HepG2 (cell line): Measurements from ENCODE around the gene TPM3. TPM values are rescaled to one million over a fixed set of nuclear protein-coding genes. Genes with fewer than 3 reads are reported as not detected.

Experiments used
- ELF1 ChIP-seq: sonication (generic); formaldehyde crosslinking; IDR thresholded peaks from 2 replicates; pipeline ENCODE4 v1.4.0; 2020; ENCODE audit warnings: missing genetic modification reagents
- GABPB1 ChIP-seq: IDR thresholded peaks from 2 replicates; pipeline ENCODE4 v1.6.1; 2016; ENCODE audit warnings: mild to moderate bottlenecking, missing genetic modification reagents, moderate library complexity, missing compliant biosample characterization
- NFE2L2 ChIP-seq: fragments of 150-350 bp; IDR thresholded peaks from 2 replicates; pipeline ENCODE4 v1.6.1; 2014; ENCODE audit warnings: low read length
- ZFP1 ChIP-seq: IDR thresholded peaks from 2 replicates; pipeline ENCODE4 v1.6.1; 2016
- ZNF615 ChIP-seq: sonication (generic); formaldehyde crosslinking; IDR thresholded peaks from 2 replicates; pipeline ENCODE4 v1.5.0; 2020; ENCODE audit warnings: mild to moderate bottlenecking, missing genetic modification reagents, borderline replicate concordance
- polyA plus RNA-seq, 8 experiments: library from polyadenylated mRNA; depleted of rRNA in 3 of 8; stranded (reverse) in 7 of 8; unstranded in 1 of 8; fragments of >200 nt; fragmentation: Illumina TruSeq in 4 of 8; extraction: Trizol in 4 of 8; gene quantifications; 2 replicates each; pipeline versions ENCODE4 v1.2.1 to v1.2.3, GENCODE V29; 2011 to 2016; ENCODE audit warnings: low read depth in 4 of 8, missing spikeins in 1 of 8, mixed read lengths in 1 of 8; ENCODE audit not compliant: insufficient read depth in 1 of 8
- total RNA-seq, 5 experiments: library from RNA; depleted of rRNA; stranded (reverse); fragments of >200 nt; fragmentation: Illumina TruSeq; extraction: Trizol; gene quantifications; 2 replicates each; pipeline ENCODE4 v1.2.3, GENCODE V29; 2016; ENCODE audit warnings: low read depth in 1 of 5
- TF ChIP-seq, protein P1 (sequence below): sonication (generic); formaldehyde crosslinking; IDR thresholded peaks from 2 replicates; pipeline ENCODE4 v1.4.0; 2020; ENCODE audit warnings: missing genetic modification reagents, borderline replicate concordance
- TF ChIP-seq, protein P2 (sequence below): sonication (generic); formaldehyde crosslinking; IDR thresholded peaks from 2 replicates; pipeline ENCODE4 v1.8.0; 2022; ENCODE audit warnings: mild to moderate bottlenecking, missing genetic modification reagents
- TF ChIP-seq, protein P3 (sequence below): IDR thresholded peaks from 2 replicates; pipeline ENCODE4 v1.6.1; 2012; ENCODE audit warnings: inconsistent platforms
- TF ChIP-seq, protein P4 (sequence below): sonication (generic); formaldehyde crosslinking; IDR thresholded peaks from 2 replicates; pipeline ENCODE4 v1.5.0; 2020; ENCODE audit warnings: missing genetic modification reagents
- TF ChIP-seq, protein P5 (sequence below): sonication (generic); formaldehyde crosslinking; IDR thresholded peaks from 2 replicates; pipeline ENCODE4 v1.5.0; 2020; ENCODE audit warnings: mild to moderate bottlenecking, missing genetic modification reagents, borderline replicate concordance
- TF ChIP-seq, protein P6 (sequence below): sonication (generic); formaldehyde crosslinking; IDR thresholded peaks from 2 replicates; pipeline ENCODE4 v1.4.0; 2020; ENCODE audit warnings: mild to moderate bottlenecking, missing genetic modification reagents

TPM3 gene
- total and polyA plus RNA-seq, 2 of the 13 experiments (the other 11 are each of a cell fraction or from before 2014, with no cell fraction given), result 160 to 307 TPM

DNA sequence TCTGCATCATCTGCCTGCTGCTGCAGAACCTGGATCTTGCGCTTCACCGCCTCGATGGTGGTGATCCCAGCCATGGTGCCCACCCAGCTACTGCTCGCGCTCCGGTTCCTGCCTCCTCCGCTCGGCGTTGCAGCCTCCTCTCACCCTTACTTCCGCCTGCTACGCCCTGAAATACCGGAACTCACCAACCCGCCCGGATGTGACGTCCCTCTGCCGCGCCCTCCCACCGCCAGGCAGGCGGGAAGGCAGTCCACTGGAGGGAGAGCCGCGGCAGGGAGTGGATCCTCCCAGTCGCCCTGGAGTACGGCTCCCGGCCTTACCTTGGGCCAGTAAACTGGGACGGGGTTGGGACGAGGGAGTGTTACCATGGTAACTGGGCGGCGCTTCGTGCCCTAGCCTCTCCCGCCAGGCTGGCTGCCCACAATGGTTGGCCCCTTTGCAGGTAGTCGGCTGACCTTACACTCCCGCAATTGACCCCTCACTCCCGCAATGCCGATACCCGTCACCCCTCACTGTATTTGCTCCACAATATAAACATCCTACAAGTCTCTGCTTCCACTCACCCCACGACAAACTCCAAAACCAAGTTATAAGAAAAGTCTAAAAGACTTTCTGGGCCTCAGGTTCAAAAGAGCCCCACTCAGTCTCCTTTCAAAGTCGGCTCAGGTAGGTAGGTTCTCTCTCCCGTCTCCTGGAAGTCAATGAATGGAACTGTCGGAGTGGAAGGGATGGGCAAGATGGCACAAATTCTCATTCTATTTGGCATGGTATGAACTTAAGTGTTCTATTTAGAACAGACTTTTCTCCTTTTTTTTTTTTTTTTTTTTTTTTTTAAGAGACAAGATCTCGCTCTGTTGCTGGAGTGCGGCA lies 8.6 kb downstream of the TPM3 start (continued):
- peak; percentile 99 for TF ChIP-seq GABPB1 (CRISPR knock-in tag)
- TF ChIP-seq NFE2L2, result no peak
- TF ChIP-seq, protein P1, sequence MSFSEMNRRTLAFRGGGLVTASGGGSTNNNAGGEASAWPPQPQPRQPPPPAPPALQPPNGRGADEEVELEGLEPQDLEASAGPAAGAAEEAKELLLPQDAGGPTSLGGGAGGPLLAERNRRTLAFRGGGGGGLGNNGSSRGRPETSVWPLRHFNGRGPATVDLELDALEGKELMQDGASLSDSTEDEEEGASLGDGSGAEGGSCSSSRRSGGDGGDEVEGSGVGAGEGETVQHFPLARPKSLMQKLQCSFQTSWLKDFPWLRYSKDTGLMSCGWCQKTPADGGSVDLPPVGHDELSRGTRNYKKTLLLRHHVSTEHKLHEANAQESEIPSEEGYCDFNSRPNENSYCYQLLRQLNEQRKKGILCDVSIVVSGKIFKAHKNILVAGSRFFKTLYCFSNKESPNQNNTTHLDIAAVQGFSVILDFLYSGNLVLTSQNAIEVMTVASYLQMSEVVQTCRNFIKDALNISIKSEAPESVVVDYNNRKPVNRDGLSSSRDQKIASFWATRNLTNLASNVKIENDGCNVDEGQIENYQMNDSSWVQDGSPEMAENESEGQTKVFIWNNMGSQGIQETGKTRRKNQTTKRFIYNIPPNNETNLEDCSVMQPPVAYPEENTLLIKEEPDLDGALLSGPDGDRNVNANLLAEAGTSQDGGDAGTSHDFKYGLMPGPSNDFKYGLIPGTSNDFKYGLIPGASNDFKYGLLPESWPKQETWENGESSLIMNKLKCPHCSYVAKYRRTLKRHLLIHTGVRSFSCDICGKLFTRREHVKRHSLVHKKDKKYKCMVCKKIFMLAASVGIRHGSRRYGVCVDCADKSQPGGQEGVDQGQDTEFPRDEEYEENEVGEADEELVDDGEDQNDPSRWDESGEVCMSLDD, result no peak
- TF ChIP-seq ELF1 (CRISPR knock-in tag), result peak; percentile 98
- TF ChIP-seq, protein P2, sequence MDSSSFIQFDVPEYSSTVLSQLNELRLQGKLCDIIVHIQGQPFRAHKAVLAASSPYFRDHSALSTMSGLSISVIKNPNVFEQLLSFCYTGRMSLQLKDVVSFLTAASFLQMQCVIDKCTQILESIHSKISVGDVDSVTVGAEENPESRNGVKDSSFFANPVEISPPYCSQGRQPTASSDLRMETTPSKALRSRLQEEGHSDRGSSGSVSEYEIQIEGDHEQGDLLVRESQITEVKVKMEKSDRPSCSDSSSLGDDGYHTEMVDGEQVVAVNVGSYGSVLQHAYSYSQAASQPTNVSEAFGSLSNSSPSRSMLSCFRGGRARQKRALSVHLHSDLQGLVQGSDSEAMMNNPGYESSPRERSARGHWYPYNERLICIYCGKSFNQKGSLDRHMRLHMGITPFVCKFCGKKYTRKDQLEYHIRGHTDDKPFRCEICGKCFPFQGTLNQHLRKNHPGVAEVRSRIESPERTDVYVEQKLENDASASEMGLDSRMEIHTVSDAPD (CRISPR knock-in tag), result peak; percentile 49; the same call in 1 of the 2 replicates
- TF ChIP-seq, protein P3, sequence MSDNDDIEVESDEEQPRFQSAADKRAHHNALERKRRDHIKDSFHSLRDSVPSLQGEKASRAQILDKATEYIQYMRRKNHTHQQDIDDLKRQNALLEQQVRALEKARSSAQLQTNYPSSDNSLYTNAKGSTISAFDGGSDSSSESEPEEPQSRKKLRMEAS, result peak; percentile 92
- TF ChIP-seq ZNF615 (CRISPR knock-in tag), result no peak
- TF ChIP-seq, protein P4, sequence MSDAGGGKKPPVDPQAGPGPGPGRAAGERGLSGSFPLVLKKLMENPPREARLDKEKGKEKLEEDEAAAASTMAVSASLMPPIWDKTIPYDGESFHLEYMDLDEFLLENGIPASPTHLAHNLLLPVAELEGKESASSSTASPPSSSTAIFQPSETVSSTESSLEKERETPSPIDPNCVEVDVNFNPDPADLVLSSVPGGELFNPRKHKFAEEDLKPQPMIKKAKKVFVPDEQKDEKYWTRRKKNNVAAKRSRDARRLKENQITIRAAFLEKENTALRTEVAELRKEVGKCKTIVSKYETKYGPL (CRISPR knock-in tag), result no peak
- TF ChIP-seq, protein P5, sequence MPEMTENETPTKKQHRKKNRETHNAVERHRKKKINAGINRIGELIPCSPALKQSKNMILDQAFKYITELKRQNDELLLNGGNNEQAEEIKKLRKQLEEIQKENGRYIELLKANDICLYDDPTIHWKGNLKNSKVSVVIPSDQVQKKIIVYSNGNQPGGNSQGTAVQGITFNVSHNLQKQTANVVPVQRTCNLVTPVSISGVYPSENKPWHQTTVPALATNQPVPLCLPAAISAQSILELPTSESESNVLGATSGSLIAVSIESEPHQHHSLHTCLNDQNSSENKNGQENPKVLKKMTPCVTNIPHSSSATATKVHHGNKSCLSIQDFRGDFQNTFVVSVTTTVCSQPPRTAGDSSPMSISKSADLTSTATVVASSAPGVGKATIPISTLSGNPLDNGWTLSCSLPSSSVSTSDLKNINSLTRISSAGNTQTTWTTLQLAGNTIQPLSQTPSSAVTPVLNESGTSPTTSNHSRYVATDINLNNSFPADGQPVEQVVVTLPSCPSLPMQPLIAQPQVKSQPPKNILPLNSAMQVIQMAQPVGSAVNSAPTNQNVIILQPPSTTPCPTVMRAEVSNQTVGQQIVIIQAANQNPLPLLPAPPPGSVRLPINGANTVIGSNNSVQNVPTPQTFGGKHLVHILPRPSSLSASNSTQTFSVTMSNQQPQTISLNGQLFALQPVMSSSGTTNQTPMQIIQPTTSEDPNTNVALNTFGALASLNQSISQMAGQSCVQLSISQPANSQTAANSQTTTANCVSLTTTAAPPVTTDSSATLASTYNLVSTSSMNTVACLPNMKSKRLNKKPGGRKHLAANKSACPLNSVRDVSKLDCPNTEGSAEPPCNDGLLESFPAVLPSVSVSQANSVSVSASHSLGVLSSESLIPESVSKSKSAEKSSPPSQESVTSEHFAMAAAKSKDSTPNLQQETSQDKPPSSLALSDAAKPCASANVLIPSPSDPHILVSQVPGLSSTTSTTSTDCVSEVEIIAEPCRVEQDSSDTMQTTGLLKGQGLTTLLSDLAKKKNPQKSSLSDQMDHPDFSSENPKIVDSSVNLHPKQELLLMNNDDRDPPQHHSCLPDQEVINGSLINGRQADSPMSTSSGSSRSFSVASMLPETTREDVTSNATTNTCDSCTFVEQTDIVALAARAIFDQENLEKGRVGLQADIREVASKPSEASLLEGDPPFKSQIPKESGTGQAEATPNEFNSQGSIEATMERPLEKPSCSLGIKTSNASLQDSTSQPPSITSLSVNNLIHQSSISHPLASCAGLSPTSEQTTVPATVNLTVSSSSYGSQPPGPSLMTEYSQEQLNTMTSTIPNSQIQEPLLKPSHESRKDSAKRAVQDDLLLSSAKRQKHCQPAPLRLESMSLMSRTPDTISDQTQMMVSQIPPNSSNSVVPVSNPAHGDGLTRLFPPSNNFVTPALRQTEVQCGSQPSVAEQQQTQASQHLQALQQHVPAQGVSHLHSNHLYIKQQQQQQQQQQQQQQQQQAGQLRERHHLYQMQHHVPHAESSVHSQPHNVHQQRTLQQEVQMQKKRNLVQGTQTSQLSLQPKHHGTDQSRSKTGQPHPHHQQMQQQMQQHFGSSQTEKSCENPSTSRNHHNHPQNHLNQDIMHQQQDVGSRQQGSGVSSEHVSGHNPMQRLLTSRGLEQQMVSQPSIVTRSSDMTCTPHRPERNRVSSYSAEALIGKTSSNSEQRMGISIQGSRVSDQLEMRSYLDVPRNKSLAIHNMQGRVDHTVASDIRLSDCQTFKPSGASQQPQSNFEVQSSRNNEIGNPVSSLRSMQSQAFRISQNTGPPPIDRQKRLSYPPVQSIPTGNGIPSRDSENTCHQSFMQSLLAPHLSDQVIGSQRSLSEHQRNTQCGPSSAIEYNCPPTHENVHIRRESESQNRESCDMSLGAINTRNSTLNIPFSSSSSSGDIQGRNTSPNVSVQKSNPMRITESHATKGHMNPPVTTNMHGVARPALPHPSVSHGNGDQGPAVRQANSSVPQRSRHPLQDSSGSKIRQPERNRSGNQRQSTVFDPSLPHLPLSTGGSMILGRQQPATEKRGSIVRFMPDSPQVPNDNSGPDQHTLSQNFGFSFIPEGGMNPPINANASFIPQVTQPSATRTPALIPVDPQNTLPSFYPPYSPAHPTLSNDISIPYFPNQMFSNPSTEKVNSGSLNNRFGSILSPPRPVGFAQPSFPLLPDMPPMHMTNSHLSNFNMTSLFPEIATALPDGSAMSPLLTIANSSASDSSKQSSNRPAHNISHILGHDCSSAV (CRISPR knock-in tag), result no peak
- TF ChIP-seq ZFP1 (CRISPR knock-in tag), result peak; percentile 75; the same call in 1 of the 2 replicates
- TF ChIP-seq, protein P6, sequence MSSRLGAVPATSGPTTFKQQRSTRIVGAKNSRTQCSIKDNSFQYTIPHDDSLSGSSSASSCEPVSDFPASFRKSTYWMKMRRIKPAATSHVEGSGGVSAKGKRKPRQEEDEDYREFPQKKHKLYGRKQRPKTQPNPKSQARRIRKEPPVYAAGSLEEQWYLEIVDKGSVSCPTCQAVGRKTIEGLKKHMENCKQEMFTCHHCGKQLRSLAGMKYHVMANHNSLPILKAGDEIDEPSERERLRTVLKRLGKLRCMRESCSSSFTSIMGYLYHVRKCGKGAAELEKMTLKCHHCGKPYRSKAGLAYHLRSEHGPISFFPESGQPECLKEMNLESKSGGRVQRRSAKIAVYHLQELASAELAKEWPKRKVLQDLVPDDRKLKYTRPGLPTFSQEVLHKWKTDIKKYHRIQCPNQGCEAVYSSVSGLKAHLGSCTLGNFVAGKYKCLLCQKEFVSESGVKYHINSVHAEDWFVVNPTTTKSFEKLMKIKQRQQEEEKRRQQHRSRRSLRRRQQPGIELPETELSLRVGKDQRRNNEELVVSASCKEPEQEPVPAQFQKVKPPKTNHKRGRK (CRISPR knock-in tag), result no peak
